ENCODE data around the gene CR1L. TPM values are rescaled to one million over a fixed set of nuclear protein-coding genes. Genes with fewer than 3 reads are reported as not detected.
A peak's percentile ranks its signal among the peaks of the same experiment; 100 is the strongest.
"Not testable (repeated sequence)": the region's sequence is repeated elsewhere in the genome, so short reads cannot be mapped to it uniquely, and the experiment has no call there.

Gene CR1L
- total and polyA plus RNA-seq, 8 donors: 0.15 to 1.1 (median 0.73) TPM; not detected in 1

GRCh38 chr1:207695891-207696290, 51.0 kb downstream of the CR1L start:
- Histone ChIP-seq H3K36me3 (no peaks in the 10 kb centered on the region), H3K27ac (no peak overlapping the region), H3K4me3 (no peak overlapping the region), H3K27me3 (peaks cover 0 to 1% of the 10 kb centered on the region in 2 donors), H3K4me1 (no peaks in the 10 kb centered on the region), H3K9me3 (no peaks in the 10 kb centered on the region)
- TF ChIP-seq, protein P1, sequence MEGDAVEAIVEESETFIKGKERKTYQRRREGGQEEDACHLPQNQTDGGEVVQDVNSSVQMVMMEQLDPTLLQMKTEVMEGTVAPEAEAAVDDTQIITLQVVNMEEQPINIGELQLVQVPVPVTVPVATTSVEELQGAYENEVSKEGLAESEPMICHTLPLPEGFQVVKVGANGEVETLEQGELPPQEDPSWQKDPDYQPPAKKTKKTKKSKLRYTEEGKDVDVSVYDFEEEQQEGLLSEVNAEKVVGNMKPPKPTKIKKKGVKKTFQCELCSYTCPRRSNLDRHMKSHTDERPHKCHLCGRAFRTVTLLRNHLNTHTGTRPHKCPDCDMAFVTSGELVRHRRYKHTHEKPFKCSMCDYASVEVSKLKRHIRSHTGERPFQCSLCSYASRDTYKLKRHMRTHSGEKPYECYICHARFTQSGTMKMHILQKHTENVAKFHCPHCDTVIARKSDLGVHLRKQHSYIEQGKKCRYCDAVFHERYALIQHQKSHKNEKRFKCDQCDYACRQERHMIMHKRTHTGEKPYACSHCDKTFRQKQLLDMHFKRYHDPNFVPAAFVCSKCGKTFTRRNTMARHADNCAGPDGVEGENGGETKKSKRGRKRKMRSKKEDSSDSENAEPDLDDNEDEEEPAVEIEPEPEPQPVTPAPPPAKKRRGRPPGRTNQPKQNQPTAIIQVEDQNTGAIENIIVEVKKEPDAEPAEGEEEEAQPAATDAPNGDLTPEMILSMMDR (IDR thresholded peaks at IDR 0.05): no peak
- intact Hi-C loops (cut with DNase I): no loop called here
- ATAC-seq (no peak), DNase-seq (no peak)

- peak; percentile 96 for ATAC-seq
- intact Hi-C loops (cut with DNase I): no loop called here
Measured at GRCh38 chr1:207698822-207699483, 54.0 kb downstream of the CR1L start.

DNA sequence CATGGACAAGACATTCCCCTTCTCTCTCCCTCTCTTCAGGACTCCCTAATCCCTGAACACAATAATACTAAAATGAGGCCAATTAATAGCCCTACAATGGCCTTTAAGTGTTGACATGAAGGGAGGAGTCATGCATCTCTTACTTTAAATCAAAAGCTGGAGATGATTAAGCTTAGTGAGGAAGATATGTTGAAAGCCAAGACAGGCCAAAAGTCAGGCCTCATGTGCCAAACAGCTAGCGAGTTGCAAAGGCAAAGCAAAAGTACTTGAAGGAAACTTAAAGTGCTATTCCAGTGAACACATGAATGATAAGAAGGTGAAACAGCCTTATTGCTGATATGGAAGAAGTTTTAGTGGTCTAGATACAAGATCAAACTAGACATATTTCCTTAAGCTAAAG, 57.4 kb downstream of the CR1L start:
- peak; percentile 47 for ATAC-seq
- TF ChIP-seq, protein P1 (IDR thresholded peaks at IDR 0.05): no peak
- no peak overlapping the region for H3K4me3 ChIP-seq
- no peak overlapping the region for H3K27ac ChIP-seq
- no peaks in the 10 kb centered on the region for H3K4me1 ChIP-seq
- no peak for DNase-seq
- H3K27me3 ChIP-seq: no peaks in the 10 kb centered on the region
- intact Hi-C loops (cut with DNase I): no loop called here
- H3K36me3 ChIP-seq: no peaks in the 10 kb centered on the region
- H3K9me3 ChIP-seq: no peaks in the 10 kb centered on the region

More at GRCh38 chr1:207698822-207699483, 54.0 kb downstream of the CR1L start:
- H3K27me3 ChIP-seq: no peaks in the 10 kb centered on the region
- H3K9me3 ChIP-seq: no peaks in the 10 kb centered on the region
- no peak overlapping the region for H3K27ac ChIP-seq
- no peaks in the 10 kb centered on the region for H3K36me3 ChIP-seq
- peak in 2 of 4 donors; percentile 15 to 53 for DNase-seq
- H3K4me3 ChIP-seq: no peak overlapping the region
- TF ChIP-seq, protein P1 (IDR thresholded peaks at IDR 0.05): peak; percentile 48 to 62
- no peaks in the 10 kb centered on the region for H3K4me1 ChIP-seq

DNA sequence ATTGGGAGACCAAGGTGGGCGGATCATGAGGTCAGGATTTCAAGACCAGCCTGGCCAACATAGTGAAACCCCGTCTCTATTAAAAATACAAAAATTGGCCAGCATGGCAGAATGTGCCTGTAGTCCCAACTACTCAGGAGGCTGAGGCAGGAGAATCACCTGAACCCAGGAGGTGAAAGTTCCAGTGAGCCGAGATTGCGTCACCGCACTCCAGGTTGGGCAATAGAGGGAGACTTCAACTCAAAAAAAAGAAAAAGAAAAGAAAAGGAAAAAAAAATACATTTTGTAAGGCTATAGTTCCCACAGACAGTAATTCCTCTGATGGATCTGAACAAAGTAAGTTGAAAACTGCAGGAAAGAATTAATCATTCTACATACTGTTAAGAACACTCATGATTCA, 58.8 kb downstream of the CR1L start:
- Histone ChIP-seq H3K9me3 (no peaks in the 10 kb centered on the region), H3K4me3 (no peak overlapping the region), H3K27ac (no peak overlapping the region), H3K4me1 (no peaks in the 10 kb centered on the region), H3K36me3 (no peaks in the 10 kb centered on the region), H3K27me3 (no peaks in the 10 kb centered on the region)
- intact Hi-C loops (cut with DNase I): no loop called here
- no peak for ATAC-seq
- TF ChIP-seq, protein P1 (IDR thresholded peaks at IDR 0.05): no peak
- DNase-seq: no peak

DNA sequence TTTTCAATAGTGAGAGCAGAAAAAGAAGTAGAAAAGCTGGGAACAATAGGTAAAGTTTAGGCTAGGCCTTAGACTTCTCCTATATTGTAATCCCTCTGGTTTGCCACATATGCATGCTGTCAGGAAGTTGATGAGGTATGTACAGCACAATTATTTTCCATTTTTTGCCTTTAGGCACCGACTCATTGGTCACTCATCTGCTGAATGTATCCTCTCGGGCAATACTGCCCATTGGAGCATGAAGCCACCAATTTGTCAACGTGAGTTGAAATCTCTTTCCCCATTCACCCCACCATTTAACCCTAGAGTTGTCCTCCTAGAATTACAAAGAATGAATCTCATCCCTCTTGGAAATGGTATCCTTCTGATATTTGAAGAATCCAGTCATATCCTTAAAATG, 63.1 kb downstream of the CR1L start:
- DNase-seq, ATAC-seq: not testable (repeated sequence)

GRCh38 chr1:207711285-207711684, 66.4 kb downstream of the CR1L start:
- Histone ChIP-seq H3K27me3 (no peaks in the 10 kb centered on the region), H3K9me3 (no peaks in the 10 kb centered on the region), H3K36me3 (no peaks in the 10 kb centered on the region), H3K27ac (no peak overlapping the region), H3K4me3 (no peak overlapping the region), H3K4me1 (no peaks in the 10 kb centered on the region)
- intact Hi-C loops (cut with DNase I): no loop called here
- peak in 1 of 4 donors; percentile 3 for DNase-seq
- peak; percentile 45 for ATAC-seq
- TF ChIP-seq, protein P1 (IDR thresholded peaks at IDR 0.05): no peak

More for the DNA sequence above, 63.1 kb downstream of the CR1L start:
- H3K27ac ChIP-seq; intact Hi-C loops (cut with DNase I); H3K4me1 ChIP-seq; H3K27me3 ChIP-seq; H3K36me3 ChIP-seq; H3K9me3 ChIP-seq; H3K4me3 ChIP-seq: not testable (repeated sequence)

- H3K36me3 ChIP-seq; H3K27ac ChIP-seq; H3K27me3 ChIP-seq; intact Hi-C loops (cut with DNase I); DNase-seq; H3K4me3 ChIP-seq; ATAC-seq; H3K4me1 ChIP-seq; H3K9me3 ChIP-seq: not testable (repeated sequence)
Measured at GRCh38 chr1:207712701-207713100, 67.8 kb downstream of the CR1L start.

Measured in left lung (tissue), 10 donors.